HG02763 (cell line): ENCODE results near the gene OR2L3.
"Not testable (repeated sequence)": the region's sequence is repeated elsewhere in the genome, so short reads cannot be mapped to it uniquely, and the experiment has no call there.

Experiments
- ATAC-seq: cut with Tn5 transposase; IDR thresholded peaks from one replicate; pipeline ENCODE4 v1.9.1; 2021; ENCODE audit warnings: mild to moderate bottlenecking, moderate library complexity; ENCODE audit not compliant: unreplicated experiment

OR2L3 gene

GRCh38 chr1:248046536-248046935 lies at the start of gene OR2L3:
OR2L3 (plus strand) TSS chr1:248046836; CDS start chr1:248060682, 13,846 bp downstream.
- no peak for ATAC-seq

- no peak for ATAC-seq
Observed at GRCh38 chr1:247998811-247999210, 47.8 kb upstream of the OR2L3 start.

GRCh38 chr1:248000169-248000568 lies 46.5 kb upstream of the OR2L3 start:
- no peak for ATAC-seq

GRCh38 chr1:248007778-248008177 lies 38.9 kb upstream of the OR2L3 start:
- ATAC-seq: no peak

GRCh38 chr1:248009681-248010080 lies 37.0 kb upstream of the OR2L3 start:
- no peak for ATAC-seq

- ATAC-seq: no peak
Observed at GRCh38 chr1:248013229-248013710, 33.4 kb upstream of the OR2L3 start, which contains the start of gene OR2L5. OR2L5 (plus strand) TSS chr1:248013660; CDS start chr1:248021948, 8,288 bp downstream.

- no peak for ATAC-seq
Observed at GRCh38 chr1:248015803-248016202, 30.8 kb upstream of the OR2L3 start.

- ATAC-seq: no peak
Observed at GRCh38 chr1:248029770-248030169, 16.9 kb upstream of the OR2L3 start, which contains the start of gene OR2L2. OR2L2 (plus strand) TSS chr1:248030070; CDS start chr1:248038268, 8,198 bp downstream.

GRCh38 chr1:248045209-248045608 lies 1.4 kb upstream of the OR2L3 start:
- ATAC-seq: no peak

GRCh38 chr1:248047008-248047407 lies 372 bp downstream of the OR2L3 start:
- no peak for ATAC-seq

- no peak for ATAC-seq
Observed at GRCh38 chr1:248054671-248055070, 8.0 kb downstream of the OR2L3 start.

- no peak for ATAC-seq
Observed at GRCh38 chr1:248055261-248055660, 8.6 kb downstream of the OR2L3 start.

GRCh38 chr1:248065071-248065470 lies 18.4 kb downstream of the OR2L3 start:
- ATAC-seq: no peak

- ATAC-seq: no peak
Observed at GRCh38 chr1:248065604-248066003, 19.0 kb downstream of the OR2L3 start.

- ATAC-seq: not testable (repeated sequence)
Observed at GRCh38 chr1:248083864-248084263, 37.2 kb downstream of the OR2L3 start.

- no peak for ATAC-seq
Observed at GRCh38 chr1:248094884-248095283, 48.2 kb downstream of the OR2L3 start, which contains the start of gene OR2L13. OR2L13 (plus strand) TSS chr1:248095184; CDS start chr1:248099376, 4,192 bp downstream.

- ATAC-seq: no peak
Observed at GRCh38 chr1:248098529-248098928, 51.9 kb downstream of the OR2L3 start.

GRCh38 chr1:248102847-248103246 lies 56.2 kb downstream of the OR2L3 start:
- no peak for ATAC-seq

GRCh38 chr1:248111157-248111556 lies 64.5 kb downstream of the OR2L3 start:
- ATAC-seq: no peak
